Left lung (tissue), 10 donors: ENCODE measurements around the gene SPATA25. TPM values are rescaled to one million over a fixed set of nuclear protein-coding genes. Genes with fewer than 3 reads are reported as not detected.

Experiments used
- ATAC-seq: fragments of 200-7000 bp; cut with Tn5 transposase; one replicate; pipeline ENCODE4 v1.9.1; 2020; ENCODE audit warnings: moderate library complexity
- DNase-seq, 4 donors: peaks; one replicate each; pipeline ENCODE4 v3.0.0-alpha.2; 2013 to 2020
- H3K27ac ChIP-seq, 2 donors: fragments of 200-600 bp; sonication (generic) in 1 of 2; one replicate each; pipeline versions ENCODE4 v1.5.0 to v1.8.0; 2020 to 2021
- H3K27me3 ChIP-seq, 2 donors: fragments of 200-600 bp; sonication (generic) in 1 of 2; one replicate each; pipeline versions ENCODE4 v1.5.0 to v1.8.0; 2020 to 2021
- H3K36me3 ChIP-seq, 2 donors: fragments of 200-600 bp; sonication (generic) in 1 of 2; one replicate each; pipeline versions ENCODE4 v1.5.0 to v1.8.0; 2020 to 2021
- H3K4me1 ChIP-seq, 2 donors: fragments of 200-600 bp; one replicate each; pipeline ENCODE4 v1.8.0; 2021
- H3K4me3 ChIP-seq, 2 donors: fragments of 200-600 bp; sonication (generic) in 1 of 2; one replicate each; pipeline versions ENCODE4 v1.5.0 to v1.8.0; 2020 to 2021; ENCODE audit warnings: mild to moderate bottlenecking in 1 of 2
- H3K9me3 ChIP-seq, 2 donors: fragments of 200-600 bp; sonication (generic) in 1 of 2; one replicate each; pipeline versions ENCODE4 v1.5.0 to v1.8.0; 2020 to 2021
- intact Hi-C, 2 donors: fragments of 100-400 bp; cut with DNase I; formaldehyde crosslinking; loops; one replicate each; pipeline versions ENCODE4 v1.11.2 to v1.14.2; 2022
- polyA plus RNA-seq, 6 donors: library from polyadenylated mRNA; unstranded; fragments of 120-200 nt; gene quantifications; one replicate each; pipeline ENCODE4 v1.2.1, GENCODE V29; 2013; ENCODE audit not compliant: insufficient read length in 6 of 6
- total RNA-seq, 2 donors: library from RNA; stranded (reverse); fragmentation: NEBNext Ultra II Directional; extraction: Animal tissue kit (Norgen Biotek cat#: 25700); gene quantifications; one replicate each; pipeline ENCODE4 v1.2.1, GENCODE V29; 2021
- TF ChIP-seq, protein P1 (sequence below), 2 donors: fragments of 200-600 bp; sonication (generic) in 1 of 2; IDR thresholded peaks; one replicate each; pipeline versions ENCODE4 v1.5.0 to v1.8.0; 2021; ENCODE audit warnings: antibody characterized with exemption in 2 of 2
- donor health status: DM: no; HTN: yes; CAD: no.
- donor health status: DM: no; HTN: no; CAD: no.

SPATA25 gene
- total and polyA plus RNA-seq, 8 donors = 0.70 to 3.5 (median 2.8) TPM

DNA sequence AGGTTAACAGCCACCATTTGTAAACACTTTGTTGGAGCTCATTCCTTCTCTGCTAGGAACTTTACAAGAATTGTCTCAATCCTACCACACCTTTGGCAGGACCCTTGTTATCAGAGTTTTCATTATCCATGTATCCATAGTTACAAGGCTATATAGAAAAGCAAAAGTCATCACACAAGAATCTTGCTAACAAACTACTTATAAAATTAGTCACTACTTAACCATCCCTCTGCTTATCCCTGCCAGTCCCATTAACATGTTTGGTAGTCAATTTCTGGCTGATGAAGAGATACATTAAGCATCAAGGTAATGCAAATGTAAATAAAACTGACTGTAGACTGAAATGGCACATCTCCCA, 19.6 kb downstream of the SPATA25 start:
- intact Hi-C loops = no loop called here
- DNase-seq (no peak), ATAC-seq (peak; percentile 74)

DNA sequence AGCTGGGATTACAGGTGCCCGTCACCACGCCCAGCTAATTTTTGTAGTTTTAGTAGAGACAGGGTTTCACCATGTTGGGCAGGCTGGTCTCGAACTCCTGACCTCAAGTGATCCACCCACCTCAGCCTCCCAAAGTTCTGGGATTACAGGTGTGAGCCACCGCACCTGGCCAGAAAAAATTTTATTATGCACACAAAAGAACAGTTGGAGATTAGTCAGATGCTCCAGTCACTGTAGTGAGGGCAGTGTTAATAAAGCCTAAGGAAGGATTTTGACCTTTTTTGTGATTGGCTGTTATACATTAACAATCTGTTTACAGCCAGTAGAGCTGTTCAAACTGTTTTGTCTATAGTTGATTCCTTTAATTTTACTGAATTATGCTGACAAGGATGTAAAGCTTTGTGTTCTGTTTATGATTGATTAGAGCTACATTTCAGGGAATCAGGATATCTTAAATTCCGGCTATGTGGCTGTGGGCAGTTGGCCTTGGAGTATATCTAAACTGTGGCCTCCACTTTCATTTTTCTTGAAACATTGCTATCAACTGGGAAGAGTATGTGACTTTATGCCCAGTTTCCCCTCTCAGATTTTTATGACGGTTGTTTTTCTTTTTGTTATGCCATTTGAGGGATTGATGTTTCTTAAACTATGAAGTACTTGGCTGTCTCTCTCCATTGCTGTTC, 20.1 kb downstream of the SPATA25 start:
- ATAC-seq (peak; percentile 33), DNase-seq (no peak)
- TF ChIP-seq, protein P1, sequence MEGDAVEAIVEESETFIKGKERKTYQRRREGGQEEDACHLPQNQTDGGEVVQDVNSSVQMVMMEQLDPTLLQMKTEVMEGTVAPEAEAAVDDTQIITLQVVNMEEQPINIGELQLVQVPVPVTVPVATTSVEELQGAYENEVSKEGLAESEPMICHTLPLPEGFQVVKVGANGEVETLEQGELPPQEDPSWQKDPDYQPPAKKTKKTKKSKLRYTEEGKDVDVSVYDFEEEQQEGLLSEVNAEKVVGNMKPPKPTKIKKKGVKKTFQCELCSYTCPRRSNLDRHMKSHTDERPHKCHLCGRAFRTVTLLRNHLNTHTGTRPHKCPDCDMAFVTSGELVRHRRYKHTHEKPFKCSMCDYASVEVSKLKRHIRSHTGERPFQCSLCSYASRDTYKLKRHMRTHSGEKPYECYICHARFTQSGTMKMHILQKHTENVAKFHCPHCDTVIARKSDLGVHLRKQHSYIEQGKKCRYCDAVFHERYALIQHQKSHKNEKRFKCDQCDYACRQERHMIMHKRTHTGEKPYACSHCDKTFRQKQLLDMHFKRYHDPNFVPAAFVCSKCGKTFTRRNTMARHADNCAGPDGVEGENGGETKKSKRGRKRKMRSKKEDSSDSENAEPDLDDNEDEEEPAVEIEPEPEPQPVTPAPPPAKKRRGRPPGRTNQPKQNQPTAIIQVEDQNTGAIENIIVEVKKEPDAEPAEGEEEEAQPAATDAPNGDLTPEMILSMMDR (IDR thresholded peaks at IDR 0.05) = no peak
- intact Hi-C loops = no loop called here
- H3K27me3 ChIP-seq = no peaks in the 10 kb centered on the region
- H3K27ac ChIP-seq = no peak overlapping the region
- H3K9me3 ChIP-seq = no peaks in the 10 kb centered on the region
- H3K4me1 ChIP-seq = peaks cover 0 to 5% of the 10 kb centered on the region in 2 donors
- no peak overlapping the region for H3K4me3 ChIP-seq
- no peaks in the 10 kb centered on the region for H3K36me3 ChIP-seq

More for the DNA sequence above, 19.6 kb downstream of the SPATA25 start:
- Histone ChIP-seq H3K27ac (no peak overlapping the region), H3K36me3 (peaks cover 0 to 1% of the 10 kb centered on the region in 2 donors), H3K4me3 (no peak overlapping the region), H3K9me3 (no peaks in the 10 kb centered on the region), H3K27me3 (no peaks in the 10 kb centered on the region), H3K4me1 (peaks cover 0 to 5% of the 10 kb centered on the region in 2 donors)
- TF ChIP-seq, protein P1 (IDR thresholded peaks at IDR 0.05) = no peak

DNA sequence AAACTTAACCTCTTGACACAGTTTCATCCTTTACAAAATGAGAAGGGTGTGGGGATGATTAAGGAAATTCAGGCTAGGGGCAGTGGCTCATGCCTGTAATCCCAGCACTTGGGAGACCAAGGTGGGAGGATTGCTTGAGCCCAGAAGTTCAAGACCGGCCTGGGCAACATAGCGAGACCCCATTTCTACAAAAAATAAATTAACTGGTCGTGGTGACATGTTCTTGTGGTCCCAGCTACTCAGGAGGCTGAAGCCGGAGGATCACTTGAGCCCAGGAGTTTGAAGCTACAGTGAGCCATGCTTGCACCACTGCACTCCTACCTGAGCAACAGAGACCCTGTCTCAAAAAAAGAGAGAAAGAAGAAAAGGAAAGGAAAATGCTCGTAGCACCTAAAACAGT, 21.0 kb downstream of the SPATA25 start:
- ATAC-seq (no peak), DNase-seq (no peak)
- intact Hi-C loops = no loop called here
- Histone ChIP-seq H3K4me1 (peaks cover 0 to 5% of the 10 kb centered on the region in 2 donors), H3K4me3 (no peak overlapping the region), H3K9me3 (no peaks in the 10 kb centered on the region), H3K27me3 (no peaks in the 10 kb centered on the region), H3K36me3 (no peaks in the 10 kb centered on the region), H3K27ac (no peak overlapping the region)
- TF ChIP-seq, protein P1 (IDR thresholded peaks at IDR 0.05) = no peak

DNA sequence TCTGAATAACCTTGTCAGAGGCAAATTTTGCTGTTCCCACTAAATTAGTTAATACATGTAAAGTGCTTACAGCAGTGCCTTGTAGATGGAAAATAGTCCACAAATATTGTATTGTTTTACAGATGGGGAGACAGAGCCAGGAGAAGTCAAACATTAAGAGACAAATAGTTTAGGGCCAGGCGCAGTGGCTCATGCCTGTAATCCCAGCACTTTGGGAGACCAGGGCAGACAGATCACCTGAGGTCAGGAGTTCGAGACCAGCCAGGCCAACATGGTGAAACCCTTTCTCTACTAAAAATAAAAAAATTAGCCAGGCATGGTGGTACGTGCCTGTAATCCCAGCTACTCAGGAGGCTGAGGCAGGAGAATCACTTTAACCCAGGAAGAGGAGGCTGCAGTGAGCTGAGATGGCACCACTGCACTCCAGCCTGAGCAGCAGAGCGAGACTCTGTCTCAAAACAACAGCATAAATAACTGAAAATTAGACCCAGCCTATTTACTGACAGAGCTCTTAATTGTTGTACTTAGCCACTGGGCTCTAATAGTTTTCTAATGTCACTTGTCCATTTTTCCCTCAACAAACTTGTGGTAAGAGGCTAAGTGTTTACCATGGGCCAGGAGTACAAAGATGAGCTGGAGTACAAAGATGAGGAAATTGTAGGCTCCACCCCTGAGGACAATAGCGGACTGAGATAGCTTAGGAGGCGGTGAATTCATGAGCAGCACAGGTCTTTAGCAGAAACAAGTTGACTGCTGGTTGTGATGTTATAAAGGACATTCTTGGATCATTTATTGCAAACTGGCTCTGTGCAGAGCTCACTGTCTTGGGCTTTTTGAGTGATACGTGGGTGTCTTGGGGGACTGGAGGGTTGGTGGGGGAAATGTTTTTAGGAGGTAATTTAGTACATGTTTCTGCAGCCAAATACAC, 23.6 kb downstream of the SPATA25 start:
- Histone ChIP-seq H3K4me3 (no peak overlapping the region), H3K36me3 (no peaks in the 10 kb centered on the region), H3K27ac (no peak overlapping the region), H3K27me3 (no peaks in the 10 kb centered on the region), H3K4me1 (peaks cover 0 to 7% of the 10 kb centered on the region in 2 donors), H3K9me3 (no peaks in the 10 kb centered on the region)
- TF ChIP-seq, protein P1 (IDR thresholded peaks at IDR 0.05) = no peak
- DNase-seq (no peak), ATAC-seq (no peak)
- intact Hi-C loops = no loop called here
